Right ventricle myocardium inferior (tissue), 1 donor: Measurements from ENCODE around the gene SMIM5. TPM values are rescaled to one million over a fixed set of nuclear protein-coding genes. Genes with fewer than 3 reads are reported as not detected.
"Not testable (repeated sequence)": the region's sequence is repeated elsewhere in the genome, so short reads cannot be mapped to it uniquely, and the experiment has no call there.

Experiments used
- ATAC-seq: fragments of 200-7000 bp; cut with Tn5 transposase; one replicate; pipeline ENCODE4 v1.9.1; 2020; ENCODE audit warnings: mild to moderate bottlenecking, moderate library complexity
- DNase-seq: peaks from one replicate; pipeline ENCODE4 v3.0.0; 2021; ENCODE audit errors: missing footprints
- intact Hi-C: fragments of 100-400 bp; cut with DNase I; formaldehyde crosslinking; loops from one replicate; pipeline ENCODE4 v1.11.0; 2022
- total RNA-seq: library from RNA; stranded (reverse); fragmentation: NEBNext Ultra II Directional; extraction: Animal tissue kit (Norgen Biotek cat#: 25700); gene quantifications from one replicate; pipeline ENCODE4 v1.2.1, GENCODE V29; 2021
- donor health status: DM: no; HTN: yes; CAD: no; lungs with severe emphysema.

SMIM5 gene
- total RNA-seq, 1 donor from 2014 or later, result 11.4 TPM

GRCh38 chr17:75634754-75635609 is 1.7 kb downstream of the SMIM5 start:
- ATAC-seq, result no peak
- intact Hi-C loops, result loop anchor here (2.0 kb wide), 1 partner anchor 60 kb away; no protein-coding TSS in a partner anchor
- peak; percentile 37 for DNase-seq

DNA sequence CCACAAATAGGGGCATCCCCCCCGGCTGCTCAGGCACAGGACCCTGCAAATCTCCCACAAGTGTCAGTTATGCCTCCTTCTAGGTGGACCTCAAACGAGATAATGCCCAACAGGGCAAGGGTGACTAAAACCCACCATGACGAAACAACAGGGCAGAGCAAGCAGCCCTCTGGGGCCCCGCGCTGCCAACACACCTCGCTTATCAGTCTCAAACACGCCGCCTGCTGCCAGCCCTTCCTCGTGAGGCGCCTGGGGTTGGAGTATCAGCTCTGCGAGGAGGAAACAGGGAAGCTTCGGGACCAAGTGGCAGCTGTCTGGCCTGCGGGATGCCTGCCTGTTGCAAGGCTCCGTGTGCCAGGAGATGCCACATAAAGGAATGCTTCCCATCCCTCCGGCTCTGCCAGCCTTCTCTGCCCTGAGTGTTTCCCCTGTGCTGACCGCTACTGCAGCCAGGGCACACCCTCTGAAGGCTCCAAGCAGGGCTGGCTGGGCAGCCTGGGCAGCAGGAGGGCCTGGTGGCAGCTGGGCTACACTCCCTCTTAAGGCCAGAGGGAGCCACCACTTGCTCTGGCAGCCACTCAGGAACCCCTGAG is 2.5 kb downstream of the SMIM5 start:
- DNase-seq, result peak; percentile 76
- ATAC-seq, result peak; percentile 18
- intact Hi-C loops, result loop anchor here (2.0 kb wide), 1 partner anchor 59 kb away; no protein-coding TSS in a partner anchor

DNA sequence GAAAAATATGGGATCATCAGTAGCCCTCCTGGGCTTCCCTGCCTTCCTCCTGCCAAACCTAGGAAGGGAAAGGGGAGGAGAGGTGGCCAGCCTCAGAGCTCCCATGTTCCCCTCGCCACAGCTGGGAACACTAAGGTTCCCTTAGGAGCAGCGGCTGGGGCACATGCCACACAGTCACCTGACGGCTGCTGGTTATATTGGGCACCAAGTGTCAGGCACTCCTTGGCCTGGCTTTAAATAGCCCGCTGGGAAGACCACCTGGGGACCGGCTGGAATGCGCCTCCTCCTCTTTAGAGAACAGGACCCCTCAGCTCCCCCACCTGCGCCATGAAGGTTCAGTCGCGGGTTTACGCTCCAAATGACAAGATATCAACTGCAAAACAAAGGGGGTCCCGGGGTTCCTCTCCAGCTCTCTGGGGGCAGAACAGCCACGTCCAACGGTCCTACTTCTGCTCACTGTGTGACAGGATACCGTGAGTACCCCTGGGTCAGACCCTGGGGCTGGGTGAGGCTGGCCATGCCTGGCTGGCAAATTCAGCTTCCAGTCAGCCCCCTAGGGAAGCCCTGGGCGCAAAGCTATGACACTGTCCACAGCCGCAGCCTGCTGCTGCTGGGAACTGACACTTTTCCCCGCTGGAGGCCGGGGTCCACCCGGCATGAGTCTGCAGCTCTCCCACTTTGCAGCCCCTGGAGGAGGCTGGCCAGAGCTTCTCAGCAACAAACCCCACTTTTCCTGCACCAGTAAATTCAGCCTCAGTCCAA is 3.3 kb downstream of the SMIM5 start:
- ATAC-seq (peak; percentile 51), DNase-seq (peak; percentile 64)
- intact Hi-C loops, result no loop called here

- intact Hi-C loops, result no loop called here
- DNase-seq (peak; percentile 83), ATAC-seq (peak; percentile 17)
Measured at GRCh38 chr17:75637143-75637538, 3.9 kb downstream of the SMIM5 start.

DNA sequence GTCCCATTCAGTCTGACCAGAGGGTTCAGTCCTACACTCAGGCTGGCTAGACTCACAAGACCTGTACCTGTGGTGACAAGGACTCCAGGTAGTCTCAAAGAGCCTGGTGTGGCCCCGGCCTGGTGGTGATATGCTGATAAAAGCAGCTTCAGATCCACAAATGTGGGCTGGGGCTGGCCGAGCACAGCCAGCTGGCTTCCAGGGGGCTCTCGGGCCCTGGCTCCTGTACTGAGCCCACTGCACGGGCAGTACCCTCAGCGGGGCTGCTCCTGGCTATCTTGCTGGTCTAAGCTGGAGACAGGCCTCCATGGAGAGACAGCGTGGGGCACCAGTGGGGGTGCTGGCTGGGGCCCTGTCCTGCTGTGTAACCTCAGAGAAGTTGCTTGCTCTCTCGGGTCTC is 4.3 kb downstream of the SMIM5 start:
- intact Hi-C loops, result no loop called here
- ATAC-seq, result no peak
- peak; percentile 53 for DNase-seq

- ATAC-seq, intact Hi-C loops, DNase-seq: not testable (repeated sequence)
Measured at GRCh38 chr17:75638039-75638438, 4.8 kb downstream of the SMIM5 start.

- intact Hi-C loops, result no loop called here
- no peak for DNase-seq
- no peak for ATAC-seq
Measured at GRCh38 chr17:75638893-75639292, 5.7 kb downstream of the SMIM5 start.

DNA sequence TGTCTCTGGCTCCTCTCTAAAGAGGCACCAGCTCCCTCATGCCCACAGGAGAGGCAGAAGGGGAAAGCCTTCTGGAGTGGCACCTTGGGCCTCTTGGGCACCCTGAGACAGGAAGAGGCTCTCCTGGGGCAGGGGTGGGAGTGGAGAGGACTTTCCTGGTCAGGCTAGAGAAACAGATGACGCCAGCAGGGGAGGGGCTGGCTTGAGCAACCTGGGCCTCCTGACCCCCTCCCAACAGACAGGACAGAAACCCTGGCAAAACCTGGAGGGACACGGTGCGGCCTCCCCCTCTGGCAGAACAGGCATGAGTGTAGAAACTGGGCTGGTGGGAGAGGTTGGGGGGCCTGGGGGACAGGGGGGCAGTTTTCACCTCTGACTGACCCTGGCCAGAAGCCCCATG is 6.1 kb downstream of the SMIM5 start:
- DNase-seq, result no peak
- ATAC-seq, result no peak
- intact Hi-C loops, result no loop called here

- DNase-seq (no peak), ATAC-seq (no peak)
- intact Hi-C loops, result no loop called here
Measured at GRCh38 chr17:75639771-75640555, 6.7 kb downstream of the SMIM5 start.

GRCh38 chr17:75640556-75641119 is 7.4 kb downstream of the SMIM5 start:
- DNase-seq (peak; percentile 40), ATAC-seq (no peak)
- intact Hi-C loops, result no loop called here

- intact Hi-C loops, result no loop called here
- DNase-seq (peak; percentile 27), ATAC-seq (peak; percentile 78)
Measured at GRCh38 chr17:75641343-75641742, 8.1 kb downstream of the SMIM5 start.

- intact Hi-C loops, result no loop called here
- DNase-seq (peak; percentile 15), ATAC-seq (no peak)
Measured at GRCh38 chr17:75642182-75642783, 9.0 kb downstream of the SMIM5 start.

DNA sequence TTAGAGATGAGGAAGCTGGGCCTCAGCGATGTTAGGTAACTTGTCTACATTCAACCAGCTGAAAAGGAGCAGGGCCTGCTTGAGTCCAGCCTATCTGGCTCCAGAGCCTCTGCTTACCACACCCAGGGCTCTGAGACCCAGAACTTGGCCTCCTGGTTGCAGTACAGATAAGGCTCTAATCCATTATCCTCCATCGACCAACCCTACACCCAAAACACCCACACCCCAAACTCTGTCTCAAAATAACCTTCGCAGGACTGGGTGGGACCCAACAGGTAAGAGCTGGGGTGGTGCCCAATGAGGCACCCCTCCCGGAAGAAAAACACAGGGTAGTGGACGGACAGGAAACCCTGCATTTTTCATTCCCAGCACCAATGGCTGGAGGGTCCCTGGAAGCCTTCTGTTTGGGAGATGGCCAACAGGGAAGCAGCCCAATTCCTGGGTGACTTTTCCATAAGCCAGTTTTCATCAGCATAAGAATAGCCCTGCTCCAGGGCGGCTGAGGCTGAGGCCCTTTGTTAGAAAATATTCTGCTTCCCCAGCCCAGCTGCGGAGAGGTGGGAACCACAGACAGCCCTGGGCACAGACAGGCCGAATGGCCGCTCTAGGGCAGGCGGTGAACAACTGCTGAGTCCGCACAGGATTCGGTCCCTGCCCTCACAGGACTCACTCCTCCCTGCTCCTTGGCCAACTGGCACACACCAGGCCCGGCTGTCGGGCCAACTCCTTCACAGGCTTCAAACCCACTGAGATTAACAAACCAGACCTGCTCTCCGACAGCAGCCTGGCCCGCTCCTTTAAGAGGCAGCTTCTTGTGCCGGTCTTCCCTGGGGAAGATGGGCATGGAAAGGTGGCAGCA is 9.8 kb downstream of the SMIM5 start:
- intact Hi-C loops, result no loop called here
- DNase-seq, result no peak
- ATAC-seq, result peak; percentile 14

GRCh38 chr17:75643643-75644017 is 10.4 kb downstream of the SMIM5 start:
- ATAC-seq (no peak), DNase-seq (no peak)
- intact Hi-C loops, result no loop called here

DNA sequence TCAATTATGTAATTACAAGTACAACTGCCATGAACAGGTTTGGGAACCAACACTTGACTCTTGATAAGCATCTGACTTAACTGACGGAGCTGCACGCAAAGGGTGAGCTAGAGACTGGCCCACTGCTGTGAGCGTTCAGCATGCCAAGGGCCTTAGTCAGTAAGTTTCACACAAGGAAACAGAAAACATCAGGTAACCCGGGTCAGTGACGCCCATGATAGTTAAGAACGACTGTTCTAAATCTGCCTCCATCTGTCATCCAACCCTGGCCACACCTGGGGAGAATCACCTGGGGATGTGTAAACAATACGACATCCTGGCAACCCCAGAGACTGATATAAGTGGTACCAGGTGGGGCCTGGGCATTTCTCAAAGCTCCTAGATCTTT is 12.3 kb downstream of the SMIM5 start:
- ATAC-seq, result no peak
- intact Hi-C loops, result no loop called here
- DNase-seq, result no peak

- ATAC-seq (no peak), DNase-seq (no peak)
- intact Hi-C loops, result no loop called here
Measured at GRCh38 chr17:75645889-75646637, 12.8 kb downstream of the SMIM5 start.

DNA sequence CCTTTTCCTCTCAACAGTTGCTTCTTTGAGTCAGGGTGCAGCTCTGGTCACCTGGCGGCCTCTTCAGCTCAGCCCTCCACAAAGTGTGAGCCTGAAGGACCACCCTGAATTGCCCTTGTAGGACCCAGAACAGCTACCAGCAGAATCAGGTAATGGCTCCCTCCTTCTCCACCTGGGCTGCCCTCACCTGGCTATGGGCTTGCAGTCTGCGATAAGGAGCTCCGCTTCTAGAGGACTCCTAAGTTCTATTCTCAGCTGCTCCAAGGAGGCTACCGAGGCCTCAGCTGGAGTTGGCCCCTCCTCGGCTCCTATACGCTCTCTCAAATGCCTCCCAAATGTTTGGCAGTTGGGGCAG is 13.4 kb downstream of the SMIM5 start:
- DNase-seq (no peak), ATAC-seq (no peak)
- intact Hi-C loops, result no loop called here
